NCI-H146 treated with DMSO at 0.1 percent for 48 hours (cell line): Measurements from ENCODE around the gene NEUROG3.
"Not testable (repeated sequence)": the region's sequence is repeated elsewhere in the genome, so short reads cannot be mapped to it uniquely, and the experiment has no call there.

ENCODE experiments used
- DNase-seq: peaks from one replicate; lab custom pipeline; 2025; ENCODE audit not compliant: unreplicated experiment; lab: John Stamatoyannopoulos, UW

Gene NEUROG3

DNA sequence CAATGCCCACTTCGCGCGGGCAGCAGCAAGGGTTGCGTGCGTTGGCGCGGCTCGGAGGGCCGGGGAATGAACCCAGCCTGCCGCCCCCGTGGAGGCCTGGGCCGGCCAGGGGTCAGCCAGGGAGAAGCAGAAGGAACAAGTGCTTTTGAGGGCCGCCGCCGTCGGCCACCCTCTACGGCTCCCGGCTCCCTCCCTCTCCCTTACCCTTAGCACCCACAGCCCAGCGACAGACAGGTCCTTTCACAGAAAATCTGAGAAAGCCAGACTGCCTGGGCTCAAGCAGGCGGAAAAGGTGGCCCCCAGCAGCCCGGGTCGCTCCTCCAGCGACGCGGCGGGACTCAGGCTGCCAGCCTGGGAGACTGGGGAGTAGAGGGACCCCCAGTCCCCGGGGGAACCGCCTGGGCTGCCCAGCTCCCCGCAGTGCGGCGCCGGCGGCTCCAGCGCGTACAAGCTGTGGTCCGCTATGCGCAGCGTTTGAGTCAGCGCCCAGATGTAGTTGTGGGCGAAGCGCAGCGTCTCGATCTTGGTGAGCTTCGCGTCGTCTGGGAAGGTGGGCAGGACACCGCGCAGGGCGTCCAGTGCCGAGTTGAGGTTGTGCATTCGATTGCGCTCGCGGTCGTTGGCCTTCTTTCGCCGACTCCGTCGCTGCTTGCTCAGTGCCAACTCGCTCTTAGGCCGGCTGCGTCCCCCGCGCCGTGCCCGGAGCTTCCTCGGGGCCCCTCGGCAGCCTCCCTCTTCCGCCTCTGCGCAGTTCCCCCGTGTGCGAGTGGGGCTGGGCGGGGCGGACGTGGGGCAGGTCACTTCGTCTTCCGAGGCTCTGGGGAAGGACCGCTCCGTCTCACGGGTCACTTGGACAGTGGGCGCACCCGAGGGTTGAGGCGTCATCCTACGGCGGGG, 815 bp downstream of the NEUROG3 start:
- DNase-seq = no peak

DNA sequence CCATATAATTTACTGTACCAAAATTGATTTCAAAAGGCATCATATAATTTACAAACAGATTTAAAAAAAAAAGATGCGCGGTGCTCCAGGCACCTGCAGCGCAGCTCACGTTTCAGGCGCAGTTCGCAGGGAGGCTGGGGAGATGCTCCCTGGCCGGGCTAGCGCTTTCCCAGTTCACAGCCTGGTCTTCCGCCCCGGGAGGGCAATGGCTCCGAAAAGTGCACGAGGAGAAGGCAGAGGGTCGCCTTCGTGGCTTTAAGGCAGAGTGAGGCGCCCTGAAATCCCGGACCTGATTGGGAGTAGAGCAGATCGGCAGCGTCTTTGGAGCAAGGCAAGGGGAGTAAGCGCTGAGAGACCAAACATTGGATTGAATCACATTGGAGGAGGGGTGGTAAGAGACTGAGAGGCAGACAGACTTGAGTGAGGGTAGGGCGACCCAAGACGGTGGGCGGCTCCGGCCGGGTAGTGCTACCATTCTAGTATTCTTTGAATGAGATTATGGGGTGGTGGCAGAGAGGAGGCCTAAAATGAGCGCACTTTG, 1.5 kb downstream of the NEUROG3 start:
- DNase-seq = no peak

DNA sequence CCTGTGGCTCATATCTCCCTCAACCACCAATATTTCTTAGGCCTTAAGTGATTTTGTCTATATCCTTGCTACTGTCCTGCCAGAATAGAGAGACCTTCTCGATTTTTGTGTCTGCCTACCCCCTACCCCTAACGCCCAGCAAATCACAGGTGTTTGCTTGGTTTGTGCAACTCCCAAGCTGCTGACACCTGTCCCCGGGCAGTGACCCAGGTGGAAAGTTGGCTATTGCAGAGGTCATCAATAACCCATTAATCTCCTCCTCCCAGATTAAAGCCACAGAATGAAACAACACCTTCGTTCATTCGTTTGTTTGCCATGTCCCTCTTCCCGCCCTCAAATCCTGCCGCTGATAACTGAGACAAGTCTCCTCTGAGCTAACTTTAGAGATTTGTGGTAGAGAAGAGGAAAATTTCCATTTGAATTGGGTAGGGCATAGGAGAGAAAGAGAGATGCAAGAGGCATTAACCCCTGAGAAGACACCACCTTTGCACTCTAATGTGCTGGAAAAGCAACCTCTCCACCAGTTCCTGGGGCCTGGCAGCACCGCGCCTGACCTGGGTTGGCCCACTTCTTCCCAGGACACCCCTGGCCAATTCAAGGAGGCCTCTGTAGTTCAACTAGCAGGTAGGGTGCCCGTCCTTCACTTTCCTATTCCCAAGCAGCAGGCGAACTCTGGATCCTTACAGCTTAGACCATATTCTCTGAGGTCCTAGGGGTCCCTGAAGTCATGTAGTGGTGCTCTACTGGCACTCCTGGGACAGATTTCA, 3.0 kb downstream of the NEUROG3 start:
- DNase-seq = no peak

DNA sequence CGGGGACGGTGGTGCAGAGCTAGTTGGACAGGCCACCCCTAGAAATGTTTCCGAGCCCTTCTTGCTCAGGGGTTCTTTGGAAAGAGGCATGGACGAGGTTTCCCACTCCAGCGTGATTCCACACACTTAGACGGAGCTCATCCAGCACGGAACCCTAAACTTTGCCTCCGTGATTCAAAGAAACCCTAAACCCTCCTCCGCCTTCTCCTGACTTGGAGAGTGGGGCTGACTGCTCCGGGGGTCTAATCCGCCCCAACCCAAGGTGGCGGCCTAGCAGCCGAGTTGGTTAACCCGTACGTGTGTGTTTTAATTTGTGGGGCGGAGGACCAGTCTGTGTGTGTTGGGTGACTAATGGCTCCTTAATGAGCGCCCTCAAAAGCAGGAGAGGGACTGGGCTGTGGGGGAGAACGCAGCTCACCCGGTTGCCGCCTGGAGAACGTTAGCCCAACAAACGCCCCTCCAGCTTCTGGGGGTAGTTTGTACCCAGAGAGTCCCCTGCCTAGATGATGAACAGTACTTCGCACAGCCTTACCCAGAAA, 3.8 kb downstream of the NEUROG3 start:
- no peak for DNase-seq

DNA sequence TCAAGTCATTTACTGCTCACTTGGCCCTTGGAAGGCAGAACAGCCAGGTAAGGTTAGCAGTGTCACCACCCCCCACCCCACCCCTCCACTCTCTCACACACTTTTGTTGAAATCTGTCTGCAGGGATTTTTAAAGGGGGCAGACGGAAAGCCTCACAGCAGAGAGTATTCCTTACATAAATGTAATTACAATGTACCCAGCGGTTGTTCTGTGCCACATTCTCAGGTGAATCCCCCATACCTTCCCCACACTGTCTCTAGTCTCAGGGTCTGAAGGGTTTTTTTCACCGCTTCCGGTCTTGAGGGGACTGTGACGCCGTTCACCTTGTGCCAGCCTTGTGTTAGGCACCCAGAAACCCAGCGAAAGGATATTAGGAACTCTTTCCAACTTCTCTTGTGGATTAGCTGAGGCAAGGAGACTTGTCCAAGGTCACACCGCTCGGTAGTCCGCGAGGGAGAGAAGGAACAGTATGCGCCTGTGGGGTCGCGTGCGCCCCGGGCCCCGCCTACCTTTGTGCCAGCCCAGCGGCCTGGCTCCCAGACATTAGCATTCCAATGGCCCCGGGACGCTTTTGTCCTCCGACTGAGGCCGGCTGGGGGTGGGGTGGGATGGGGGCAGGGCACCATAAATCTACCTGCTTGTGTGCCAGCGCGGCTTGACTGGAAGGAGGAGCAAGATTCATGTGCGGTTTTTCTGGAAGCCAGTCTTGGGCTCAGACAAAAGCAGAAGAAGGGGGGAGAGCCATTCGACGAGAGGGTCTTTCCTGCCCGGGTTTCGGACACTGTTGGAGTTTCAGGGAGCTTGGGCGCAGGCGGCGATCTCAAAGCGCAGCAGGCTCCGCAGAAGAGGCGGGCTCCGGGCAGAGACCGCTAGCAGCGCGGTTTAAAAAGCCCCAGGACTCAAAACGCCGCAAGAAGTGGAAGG, 4.5 kb downstream of the NEUROG3 start:
- no peak for DNase-seq

DNA sequence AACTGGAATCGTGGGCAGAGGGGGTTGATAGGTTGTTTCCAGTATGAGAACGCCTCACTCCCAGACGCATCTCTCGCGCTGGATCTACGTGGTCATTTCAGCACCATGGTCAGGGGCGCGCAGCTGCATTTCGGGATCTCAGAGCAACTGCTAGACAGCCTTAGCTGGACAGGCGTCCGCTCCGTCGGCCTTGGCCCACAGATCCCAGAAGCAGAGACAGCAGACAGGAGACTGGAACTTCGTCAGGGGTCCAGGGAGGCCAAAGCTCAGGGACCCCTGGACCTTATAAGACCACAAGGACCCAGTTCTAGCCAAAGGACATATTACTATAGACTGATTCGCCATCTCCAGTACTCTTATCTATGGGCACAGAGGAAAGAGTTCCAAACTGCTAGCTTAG, 5.3 kb downstream of the NEUROG3 start:
- DNase-seq = no peak

DNA sequence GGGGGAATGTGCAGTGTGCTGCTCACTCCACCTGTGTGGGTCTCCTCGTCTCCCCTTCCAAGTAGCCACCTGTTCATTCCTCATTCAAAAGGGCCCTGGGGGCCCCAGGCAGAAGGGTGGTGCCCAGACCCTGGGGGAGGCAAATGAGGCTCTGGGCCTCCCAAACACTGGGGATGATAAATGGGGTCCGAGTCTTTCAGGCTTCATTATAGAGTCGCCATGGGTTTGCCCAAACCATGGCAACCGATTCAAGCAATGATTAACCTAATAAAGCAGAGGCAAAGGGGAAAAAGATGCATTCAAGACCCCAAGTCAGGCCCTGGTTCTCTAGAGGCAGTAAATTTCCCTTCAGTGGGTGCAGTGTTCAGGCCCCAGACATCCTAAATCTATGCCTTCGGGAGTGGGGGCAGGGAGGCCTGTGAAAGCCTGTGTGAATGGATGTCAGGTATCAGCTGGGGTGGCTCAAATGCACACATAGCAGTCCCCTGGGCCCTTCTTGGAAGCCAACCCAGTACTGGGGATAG, 10.4 kb downstream of the NEUROG3 start:
- DNase-seq = no peak

DNA sequence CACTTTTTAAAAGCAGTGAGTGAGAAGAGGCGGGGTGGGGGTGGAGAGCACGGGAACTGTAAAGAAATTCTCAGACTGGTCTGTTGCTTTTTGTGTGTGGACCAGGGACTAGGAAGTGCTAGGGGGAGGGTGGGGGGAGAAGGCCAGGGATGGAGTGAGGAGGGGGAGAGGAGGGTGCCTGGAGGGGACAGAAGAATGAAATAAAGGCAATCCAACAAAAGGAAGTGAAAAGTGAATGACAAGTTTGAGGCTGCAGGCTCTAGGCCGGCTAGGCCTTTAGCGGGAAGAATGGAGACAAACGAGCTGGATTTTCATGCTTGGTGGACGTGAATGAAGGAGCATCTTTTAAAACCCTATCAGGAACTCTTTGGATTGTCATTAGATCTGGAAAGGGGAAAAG, 13.7 kb downstream of the NEUROG3 start:
- DNase-seq = no peak

DNA sequence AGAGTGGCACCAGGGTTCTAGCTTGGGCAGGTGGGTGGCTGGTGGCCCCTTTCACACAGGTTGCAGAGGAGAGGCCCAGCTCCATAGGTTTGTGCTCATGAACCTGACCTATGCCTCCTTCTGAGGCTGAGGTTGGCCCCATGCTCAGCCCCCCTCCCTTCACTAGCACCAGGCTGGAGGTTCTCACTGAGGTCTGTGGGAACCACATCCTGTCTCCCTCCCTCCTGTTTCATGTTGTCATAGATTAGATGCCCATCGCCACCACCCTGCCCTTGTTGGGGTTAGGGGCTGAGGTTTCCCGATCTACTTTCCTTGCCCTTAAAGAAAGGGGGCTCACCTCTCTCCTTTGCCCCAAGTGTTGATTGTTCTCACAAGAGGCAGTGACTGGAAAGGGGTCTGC, 14.7 kb downstream of the NEUROG3 start:
- no peak for DNase-seq

DNA sequence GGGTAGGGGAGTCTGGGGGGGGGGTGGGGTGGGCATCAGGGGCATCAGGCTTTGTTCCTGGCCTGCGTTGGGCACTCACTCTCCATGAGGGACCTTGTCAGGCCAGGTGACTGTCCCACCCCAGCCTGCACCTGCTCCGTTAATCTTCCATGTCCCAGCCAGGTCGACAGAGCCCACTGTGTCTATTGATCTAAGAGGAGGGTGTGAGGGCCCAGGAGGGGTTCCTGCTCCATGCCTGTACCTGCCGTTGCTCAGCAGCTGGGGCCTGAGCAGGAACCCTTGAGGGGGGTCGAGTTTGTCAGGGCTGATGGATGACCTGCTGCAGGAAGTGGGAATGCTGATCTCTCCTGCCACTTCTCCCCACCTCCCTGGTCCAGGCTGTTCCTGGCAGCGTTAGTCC, 18.6 kb downstream of the NEUROG3 start:
- no peak for DNase-seq

DNA sequence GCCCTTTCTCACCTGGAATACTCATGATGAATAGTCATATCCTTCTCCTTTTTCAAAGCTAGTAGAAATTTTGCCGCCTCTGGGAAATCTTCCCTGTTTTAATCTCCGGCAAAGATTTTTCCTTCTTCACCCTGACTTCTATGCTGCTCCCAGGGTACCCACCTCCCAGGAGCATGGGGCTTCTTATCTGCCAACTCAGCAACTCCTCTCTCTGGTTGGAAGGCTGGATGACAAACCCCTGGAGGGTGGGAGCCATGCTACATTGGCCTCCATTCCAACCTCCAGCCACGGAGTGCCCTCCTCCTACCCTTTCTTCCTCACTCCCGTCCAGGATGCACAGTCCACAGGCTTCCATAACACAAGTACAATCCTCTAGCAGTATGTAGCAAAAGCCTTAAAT, 19.9 kb downstream of the NEUROG3 start:
- no peak for DNase-seq

DNA sequence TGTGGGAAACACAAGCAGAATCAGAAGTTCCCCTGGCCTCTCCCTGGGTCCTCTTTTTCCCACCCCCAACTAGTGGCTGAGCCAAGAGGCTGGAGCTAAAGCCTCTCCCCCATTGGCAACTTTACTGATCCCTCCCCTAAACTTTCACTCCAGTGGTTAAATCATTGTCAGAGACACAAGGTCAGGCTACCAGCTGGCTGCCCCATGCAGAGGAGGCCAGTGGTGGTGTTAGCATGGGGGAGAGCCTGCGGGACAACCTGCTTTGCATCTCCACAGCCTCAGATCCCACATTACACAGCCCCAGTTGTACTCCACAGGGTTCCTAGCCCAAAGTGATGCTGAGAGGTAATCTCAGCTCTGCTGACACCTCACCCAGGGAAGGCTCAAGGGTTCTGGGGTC, 21.0 kb downstream of the NEUROG3 start:
- DNase-seq = no peak

DNA sequence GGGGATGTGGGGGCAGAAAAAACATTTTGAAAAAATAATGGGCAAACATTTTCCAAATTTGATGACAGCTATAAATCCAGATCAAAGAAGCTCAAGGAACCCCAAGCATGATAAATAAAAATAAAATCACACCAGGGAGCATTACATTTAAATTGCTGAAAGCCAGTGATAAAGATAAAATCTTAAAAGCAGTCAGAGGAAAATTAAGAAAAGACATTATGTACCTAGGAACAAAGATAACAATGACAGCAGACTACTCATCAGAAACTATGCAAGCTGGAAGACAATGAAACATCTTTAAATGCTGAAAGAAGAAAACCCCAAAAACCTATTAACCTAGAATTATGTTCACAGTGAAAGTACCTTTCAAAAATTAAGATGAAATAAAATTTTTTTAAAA, 23.3 kb downstream of the NEUROG3 start:
- no peak for DNase-seq

DNA sequence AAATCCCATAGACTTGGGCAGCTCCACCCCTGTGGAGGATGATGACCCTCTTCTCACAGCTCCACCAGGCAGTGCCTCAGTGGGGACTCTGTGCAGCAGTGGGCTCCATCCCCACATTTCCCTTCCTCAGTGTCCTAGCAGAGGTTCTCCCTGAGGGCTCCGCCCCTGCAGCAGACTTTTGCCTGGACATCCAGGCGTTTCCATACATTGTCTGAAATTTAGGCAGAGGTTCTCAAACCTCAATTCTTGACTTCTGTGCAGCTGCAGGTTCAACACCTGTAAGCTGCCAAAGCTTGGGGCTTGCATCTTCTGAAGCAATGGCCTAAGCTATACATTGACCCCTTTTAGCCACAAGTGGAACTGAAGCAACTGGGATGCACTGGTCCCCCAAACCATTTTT, 31.8 kb downstream of the NEUROG3 start:
- DNase-seq = no peak

DNA sequence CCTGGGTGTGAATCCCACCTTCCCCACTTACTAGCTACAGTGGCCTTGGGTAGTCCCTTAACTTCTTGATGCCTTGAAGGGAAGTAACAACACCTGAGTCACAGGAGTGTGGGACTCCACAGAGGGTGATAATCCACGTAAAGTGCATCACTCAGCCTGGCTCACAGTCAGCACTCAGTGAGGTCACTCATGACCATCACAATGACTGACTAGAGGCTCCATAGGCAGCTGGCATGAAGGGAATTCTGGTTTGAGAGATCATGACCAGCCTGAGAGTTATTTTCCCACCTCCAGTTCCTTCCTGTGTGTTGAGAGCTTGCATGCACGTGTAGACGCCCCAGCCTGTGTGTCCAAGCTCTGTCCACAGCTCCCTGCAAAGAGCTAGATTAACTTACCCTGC, 34.8 kb downstream of the NEUROG3 start:
- no peak for DNase-seq

DNA sequence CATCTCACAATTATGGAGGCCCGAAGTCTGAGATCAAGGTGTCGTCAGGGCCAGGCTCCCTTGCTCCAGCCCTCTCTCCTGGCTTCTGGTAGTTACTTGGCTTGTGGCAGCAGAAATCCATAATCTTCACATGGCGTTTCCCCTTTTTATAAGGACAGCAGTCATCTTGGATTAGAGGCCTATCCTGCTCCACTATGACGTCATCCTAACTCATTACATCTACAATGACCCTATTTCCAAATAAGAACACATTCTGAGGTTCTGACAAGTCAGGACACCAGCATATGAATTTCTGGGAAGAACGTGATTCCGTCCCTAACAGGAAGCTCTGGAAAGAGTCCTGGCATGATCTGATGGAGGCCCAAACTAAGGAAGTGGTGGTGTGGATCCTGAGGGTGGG, 35.8 kb downstream of the NEUROG3 start:
- no peak for DNase-seq

DNA sequence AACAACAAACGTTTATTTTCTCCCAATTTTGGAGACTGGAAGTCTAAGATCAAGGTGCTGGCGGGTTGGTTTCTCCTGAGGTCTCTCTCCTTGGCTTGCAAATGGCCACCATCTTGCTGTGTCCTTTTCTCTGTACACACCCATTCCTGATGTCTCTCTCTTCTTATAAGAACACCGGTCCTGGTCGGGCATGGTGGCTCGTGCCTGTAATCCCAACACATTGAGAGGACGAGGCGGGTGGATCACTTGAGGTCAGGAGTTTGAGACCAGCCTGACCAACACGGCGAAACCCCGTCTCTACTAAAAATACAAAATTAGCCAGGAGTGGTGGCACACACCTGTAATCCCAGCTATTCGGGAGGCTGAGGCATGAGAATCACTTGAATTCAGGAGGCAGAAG, 36.7 kb downstream of the NEUROG3 start:
- DNase-seq = not testable (repeated sequence)

DNA sequence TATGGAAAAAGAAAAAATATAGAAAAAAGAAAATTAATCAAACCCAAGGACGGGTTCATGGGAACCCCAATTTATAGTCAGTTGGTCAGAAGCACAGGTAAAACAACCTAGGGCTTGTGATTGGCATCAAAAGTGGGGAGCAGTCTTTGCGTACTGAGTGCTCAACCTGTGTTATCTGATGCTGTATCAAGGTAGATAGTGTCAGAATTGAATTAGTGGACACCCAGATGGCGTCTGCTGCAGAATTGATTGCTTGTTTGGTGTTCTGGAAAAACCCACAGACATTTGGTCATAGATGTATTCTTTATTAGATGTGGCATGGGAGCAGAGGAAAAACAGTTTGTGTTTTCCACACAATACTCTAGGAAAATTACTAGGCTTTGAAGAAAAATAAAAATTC, 39.6 kb downstream of the NEUROG3 start:
- no peak for DNase-seq

DNA sequence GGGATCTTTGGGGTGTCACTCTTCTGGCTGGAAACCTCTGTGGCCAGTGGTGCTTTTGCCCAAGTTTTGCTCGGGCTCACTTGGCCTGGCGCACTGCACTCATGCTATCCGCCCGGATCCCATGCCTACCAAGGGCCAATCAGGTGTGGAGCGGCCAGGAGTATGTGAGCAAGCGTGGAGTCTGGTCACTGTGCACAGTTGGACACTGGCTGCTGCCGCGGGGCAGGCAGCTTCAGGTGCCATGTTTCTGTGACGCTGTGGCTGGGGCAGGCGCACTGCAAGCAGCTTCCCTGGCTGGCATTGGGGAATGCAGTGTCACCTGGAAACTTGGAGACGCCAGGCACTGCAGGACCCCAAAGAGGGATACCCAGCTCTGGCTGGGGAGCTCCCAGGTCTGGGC, 45.3 kb downstream of the NEUROG3 start:
- no peak for DNase-seq
